Suppressor macrophage (primary cell): Measurements from ENCODE around the gene AGO4.
"Not testable (repeated sequence)": the region's sequence is repeated elsewhere in the genome, so short reads cannot be mapped to it uniquely, and the experiment has no call there.

Source experiments
- DNase-seq, 4 experiments: peaks; one replicate each; pipeline ENCODE4 v3.0.0-alpha.2; 2020 to 2022

AGO4 gene

DNA sequence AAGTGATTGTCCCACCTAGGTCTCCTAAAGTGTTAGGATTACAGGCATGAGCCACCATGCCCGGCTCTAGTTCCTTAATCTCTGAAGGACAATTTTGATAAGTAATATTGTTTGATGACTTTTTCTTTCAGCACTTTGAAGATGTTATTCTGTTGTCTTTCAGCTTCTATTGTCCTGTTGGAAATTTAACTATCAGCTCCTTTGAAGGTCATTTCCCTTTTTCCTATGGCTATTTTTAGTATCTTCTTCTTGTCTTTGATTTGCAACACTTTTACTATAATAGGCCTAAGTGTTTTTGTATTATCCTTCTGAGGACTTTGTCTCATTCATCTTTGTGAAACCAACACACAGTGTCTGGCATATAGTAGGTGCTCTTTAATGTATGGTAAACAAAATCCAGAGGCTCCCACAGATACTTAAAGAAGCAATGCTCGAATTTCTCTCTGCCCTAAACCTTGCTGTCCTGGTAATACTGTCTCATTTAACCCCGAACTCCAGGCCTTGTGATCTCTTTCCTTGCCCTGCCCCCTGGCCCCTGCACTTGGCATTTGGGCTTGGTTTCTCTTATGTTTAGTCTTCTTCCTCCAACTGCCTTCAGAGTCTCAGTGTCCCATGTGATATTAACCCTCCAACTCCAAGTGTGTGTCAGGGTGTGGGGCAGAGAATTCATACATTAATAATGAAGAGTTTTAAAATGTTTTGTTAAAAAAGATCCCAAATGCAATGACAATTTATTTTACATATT lies 56.2 kb downstream of the AGO4 start:
- DNase-seq: peak; percentile 63 to 83 (median 78)

DNA sequence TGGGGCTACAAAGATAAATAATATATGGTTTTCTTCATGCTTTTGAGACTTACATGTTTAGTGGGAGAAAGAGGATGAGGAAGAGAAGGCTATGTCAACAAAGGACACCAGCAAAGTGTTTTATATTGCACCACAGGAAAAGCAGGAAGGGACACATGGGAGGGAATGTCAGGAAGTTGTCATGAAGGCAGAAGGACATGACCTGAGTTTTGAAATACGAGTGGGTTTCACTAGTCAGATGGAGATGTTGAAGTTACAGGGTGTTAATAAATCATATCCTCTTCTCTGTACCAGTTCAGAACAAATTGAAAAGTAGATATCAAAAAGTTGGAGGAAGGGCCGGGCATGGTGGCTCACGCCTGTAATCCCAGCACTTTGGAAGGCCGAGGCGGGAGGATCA lies 57.0 kb downstream of the AGO4 start:
- DNase-seq: peak; percentile 62 to 89 (median 80)

DNA sequence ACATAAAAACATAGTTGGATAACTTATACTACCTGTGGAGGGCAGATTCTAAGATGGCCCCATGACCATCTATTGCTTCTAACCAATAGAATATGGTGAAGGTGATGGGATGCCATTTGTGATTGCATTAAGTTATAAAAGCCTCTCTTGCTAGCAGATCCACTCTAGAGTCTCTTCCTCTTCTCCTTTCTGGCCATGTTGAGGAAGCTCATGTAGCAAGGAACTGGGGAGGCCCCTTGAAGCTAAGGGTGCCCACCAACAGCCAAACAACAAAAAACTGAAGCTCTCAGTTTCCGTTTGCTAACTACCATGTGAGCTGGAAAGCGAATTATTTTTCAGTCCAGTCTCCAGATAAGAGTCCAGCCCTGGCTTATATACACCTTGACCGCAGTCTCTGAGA lies 59.2 kb downstream of the AGO4 start:
- DNase-seq: peak; percentile 52 to 81 (median 78)

DNA sequence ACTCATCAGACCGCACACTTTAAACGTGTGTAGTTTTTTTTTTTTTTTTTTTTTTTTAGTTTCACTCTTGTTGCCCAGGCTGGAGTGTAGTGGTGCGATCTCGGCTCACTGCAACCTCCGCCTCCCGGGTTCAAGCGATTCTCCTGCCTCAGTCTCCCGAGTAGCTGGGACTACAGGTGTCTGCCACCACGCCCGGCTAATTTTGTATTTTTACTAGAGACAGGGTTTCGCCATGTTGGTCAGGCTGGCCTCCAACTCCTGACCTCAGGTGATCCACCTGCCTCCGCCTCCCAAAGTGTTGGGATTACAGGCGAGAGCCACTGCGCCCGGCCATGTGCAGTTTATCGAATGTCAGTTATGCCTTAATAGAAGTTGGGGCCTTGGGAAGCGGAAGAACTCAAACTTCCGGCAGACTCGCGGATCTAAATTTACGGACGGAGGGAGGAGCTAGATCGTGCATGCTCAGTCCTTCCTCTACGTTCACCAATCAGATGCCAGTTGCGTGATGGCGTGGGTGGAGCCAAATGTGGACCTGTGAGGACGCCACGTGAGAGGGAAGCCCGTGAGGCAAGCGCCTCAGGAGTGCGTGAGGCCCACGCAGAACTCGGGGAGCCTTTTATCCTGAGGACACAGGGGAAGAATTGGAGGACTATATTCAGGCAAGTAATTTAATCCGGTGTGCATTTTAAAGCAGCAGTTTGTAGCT lies 61.6 kb downstream of the AGO4 start:
- DNase-seq: not testable (repeated sequence)

DNA sequence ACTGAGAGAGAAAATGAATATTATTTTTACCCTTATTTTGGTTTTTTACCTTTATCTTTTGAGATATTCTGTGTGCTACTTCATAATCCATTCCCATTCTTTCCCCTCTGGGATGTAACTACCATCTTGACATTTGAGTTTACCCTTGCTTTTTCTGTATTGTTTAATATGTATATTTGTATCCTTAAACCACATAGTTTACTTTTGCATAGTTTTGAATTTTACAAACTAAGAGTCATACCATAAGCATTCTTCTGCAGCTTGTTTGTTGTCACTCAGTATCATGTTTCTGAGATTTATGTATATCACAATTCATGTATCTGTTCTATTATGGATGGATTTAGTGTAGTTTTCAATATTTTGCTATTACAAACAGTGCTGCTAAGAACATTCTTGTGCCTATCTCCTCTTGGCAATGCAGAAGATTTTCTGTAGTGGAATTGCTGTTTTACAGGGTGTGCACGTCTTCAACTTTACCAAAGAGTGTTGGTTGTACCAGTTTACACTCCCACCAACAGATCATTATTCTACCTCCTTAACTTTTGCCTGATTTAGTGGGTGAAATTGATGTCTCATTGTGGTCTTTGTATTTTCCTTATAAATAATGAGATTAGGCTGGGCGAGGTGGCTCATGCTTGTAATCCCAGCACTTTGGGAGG lies 63.0 kb downstream of the AGO4 start:
- DNase-seq: no peak

DNA sequence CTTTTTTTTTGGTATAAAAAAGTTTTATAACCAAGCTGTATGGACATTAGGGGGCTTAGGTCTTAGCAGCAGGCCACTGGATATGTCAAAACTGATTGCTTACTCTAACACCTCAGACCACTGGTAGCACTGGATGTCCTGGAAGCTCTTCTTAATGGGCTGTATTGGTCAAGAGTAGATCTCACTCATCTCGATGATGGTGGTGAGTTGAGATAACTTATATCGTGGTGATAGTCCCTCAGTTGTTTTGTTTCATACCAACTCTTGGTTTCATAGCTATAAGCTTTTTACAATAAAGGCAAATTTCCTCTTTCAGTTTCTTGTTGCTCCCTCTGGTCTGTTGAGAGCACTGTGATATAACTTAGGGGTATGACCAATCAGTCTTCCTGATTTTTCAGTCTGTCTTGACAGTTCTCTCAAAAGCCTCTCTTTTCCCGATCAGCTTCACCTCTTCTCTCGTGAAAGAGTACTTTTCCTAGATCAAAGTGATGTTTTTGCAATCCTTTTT lies 65.5 kb downstream of the AGO4 start:
- DNase-seq: peak in 2 of 4 experiments; percentile 24 to 45

DNA sequence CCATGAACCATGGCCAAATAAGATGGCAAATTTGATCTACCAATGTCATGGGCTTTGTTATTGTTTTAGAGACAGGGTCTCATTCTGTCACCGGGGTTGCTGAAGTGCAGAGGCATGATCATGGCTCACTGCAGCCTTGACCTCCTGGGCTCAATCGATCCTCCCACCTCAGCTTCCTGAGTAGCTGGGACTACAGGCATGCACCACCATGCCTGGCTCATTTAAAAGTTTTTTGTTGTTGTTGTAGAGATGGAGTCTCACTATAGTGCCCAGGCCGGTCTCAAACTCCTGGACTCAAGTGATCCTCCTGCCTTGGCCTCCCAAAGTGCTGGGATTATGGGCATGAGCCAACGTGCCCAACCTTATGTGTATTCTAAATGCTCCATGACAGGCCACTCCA lies 66.3 kb downstream of the AGO4 start:
- not testable (repeated sequence) for DNase-seq

DNA sequence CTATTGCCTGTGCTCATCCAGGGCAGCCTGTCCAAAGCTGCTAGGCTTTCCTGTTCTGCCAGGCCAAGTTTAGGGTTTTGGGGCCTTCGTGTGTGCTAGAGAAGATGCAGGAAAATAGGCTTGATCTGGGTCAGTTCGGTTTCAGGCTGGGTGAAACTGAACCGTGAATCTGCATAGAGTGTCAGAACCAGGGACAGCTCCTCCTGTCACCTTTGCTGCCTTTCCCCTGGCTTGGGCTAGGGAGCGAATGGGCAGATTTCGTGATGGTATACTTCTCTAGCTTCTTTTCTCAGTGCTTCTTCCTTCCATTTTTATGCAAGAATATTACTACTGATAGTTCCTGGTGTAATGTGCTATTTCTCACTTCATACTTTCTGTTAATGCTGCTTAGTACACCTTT lies 69.2 kb downstream of the AGO4 start:
- no peak for DNase-seq

DNA sequence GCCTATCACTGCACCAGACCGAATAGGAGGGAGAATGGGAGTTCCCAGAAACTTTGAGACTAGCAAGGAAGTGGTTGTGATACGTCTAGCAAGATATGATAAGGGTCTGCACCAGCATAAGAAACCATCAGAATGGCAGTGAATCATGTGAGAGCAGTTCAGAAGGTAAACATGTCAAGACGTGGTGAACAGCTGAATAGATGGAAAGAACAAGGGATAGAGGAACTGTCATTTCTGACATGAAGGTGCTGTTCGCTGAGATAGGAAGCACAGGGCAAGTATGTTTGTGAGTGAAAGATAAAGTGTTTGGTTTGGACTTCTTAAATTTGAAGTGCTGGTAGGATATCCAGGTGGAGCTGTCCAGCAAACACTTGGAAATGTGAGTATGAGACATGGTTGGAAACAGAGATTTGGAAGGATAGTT lies 74.0 kb downstream of the AGO4 start:
- DNase-seq: no peak

DNA sequence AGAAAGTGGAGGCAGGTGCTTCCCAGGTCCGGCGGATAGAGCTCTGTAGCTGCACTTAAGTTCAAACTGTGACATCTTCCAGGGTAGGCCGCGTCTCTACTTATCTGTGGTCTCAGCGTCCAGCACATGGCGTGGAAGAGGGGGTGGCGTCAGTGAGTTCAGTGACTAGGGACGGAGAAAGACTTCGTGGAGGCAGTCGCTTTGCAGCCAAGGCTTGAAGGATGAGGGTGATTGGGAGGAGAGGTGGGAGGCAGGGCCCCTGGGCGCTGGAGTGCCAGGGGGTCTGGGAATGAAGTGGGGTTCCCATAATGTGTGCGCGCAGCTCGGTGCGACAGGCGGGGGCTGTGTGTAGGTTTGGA lies 74.7 kb downstream of the AGO4 start:
- DNase-seq: no peak

DNA sequence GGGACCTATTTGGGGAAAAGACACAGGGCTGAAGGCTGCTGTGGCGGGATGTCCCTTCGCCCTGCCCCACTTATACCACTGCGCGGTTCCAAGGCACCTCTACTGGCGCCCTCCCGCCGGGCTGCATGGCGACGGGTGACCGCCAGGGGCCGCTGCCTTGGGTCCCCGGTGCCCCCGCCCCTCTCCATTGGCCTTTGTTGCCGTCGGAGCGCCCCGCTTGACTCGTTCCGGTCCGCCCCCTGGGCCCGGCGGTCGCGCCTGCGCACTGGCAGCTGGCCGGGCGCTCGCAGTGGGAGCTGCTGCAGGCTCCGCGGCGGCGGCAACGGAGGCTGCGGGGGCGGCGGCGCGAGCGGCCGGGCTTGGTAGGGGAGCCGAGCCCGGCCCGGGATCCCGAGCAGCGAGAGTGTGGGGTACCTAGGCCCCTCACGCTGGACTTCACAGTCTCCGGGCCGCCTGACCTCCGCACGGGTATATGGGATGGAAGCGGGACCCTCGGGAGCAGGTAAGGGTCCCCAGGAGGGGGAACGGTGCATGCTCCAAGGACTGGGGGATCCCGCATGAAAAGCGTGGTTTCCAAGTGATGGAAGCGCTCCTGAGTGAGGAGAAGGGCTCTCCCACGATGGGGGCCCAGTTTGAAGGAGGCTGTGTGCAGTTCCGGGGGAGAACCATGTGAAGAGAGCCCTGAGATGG lies 75.3 kb downstream of the AGO4 start, which contains the start of gene AGO1:
Gene AGO1, plus strand, starts transcription at position 265 of the 690 bp plus-strand sequence. Its CDS starts 213 bp downstream, at position 478.
- DNase-seq: peak; percentile 97 to 98 (median 98)

DNA sequence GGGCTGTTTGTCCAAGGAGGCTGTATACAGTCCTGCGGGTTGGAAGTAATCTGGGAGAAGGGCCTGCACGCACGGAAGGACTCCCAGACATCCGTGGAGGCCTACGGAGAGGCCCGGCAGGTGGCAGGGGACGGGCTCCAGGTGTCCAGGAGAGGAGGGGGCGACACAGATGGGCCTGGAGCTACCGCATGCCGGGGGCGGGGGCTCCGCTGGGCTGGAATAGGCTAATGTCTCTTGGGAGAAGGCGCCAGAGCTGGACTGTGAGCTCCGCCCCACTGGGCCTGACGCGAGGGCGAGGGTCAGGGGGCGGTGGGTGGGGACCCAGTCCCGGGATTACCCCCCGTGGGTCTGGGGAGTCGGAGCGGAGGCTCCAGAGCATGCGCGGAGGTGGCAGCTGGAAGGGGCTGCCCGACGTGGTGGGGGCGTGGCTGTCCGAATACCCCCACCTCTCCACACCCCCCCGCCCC lies 75.9 kb downstream of the AGO4 start:
- DNase-seq: peak; percentile 50 to 73 (median 54)

DNA sequence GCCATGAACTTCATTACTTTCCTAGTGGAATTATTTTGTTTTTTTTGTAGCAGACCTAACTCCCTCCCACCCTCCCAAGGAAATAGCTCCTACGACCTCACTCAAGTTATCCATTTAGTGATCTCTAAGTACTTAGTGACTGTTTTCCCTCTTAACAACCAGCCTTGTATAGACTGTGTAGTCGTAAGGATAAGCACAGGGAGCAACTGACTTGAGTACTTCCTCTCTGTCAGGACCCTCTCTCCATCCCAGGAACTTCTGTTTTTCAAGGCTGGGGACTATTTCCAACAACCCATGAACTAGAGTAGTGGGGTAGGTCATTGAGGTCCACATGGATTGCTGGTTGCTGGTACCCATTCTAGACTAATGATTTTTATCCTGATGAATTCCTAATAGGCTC lies 77.1 kb downstream of the AGO4 start:
- peak in 3 of 4 experiments; percentile 28 to 46 (median 41) for DNase-seq

DNA sequence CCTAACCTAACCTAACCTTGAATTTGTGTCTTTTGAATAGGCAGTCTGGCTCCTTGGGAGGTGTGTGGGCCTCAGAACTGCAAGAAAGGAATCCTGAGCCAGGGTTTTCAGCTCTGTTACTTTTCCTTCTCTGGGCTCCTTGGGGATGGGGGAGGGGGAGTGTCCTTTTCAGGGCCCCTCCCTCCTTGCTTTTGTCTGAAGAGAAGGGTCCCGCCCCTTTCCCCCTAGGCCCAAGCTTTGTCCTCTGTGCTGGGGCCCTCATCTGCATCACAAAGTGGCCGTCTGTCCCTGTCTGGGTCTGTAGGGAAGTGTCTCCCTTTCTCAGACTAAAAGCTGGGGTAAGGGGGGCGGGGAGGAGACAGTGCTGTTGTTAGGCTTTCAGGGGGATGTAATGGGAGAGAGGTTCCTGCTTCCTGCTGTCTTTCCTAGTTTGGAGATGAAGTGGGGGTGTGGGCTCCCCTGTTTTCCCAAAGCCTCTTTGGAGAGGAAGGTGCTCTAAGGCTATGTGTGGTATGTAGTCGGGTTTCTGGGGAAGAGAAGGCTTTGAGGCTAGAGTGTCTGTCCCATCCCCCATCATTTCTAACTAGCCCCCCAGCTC lies 78.2 kb downstream of the AGO4 start:
- DNase-seq: peak in 1 of 4 experiments; percentile 16

DNA sequence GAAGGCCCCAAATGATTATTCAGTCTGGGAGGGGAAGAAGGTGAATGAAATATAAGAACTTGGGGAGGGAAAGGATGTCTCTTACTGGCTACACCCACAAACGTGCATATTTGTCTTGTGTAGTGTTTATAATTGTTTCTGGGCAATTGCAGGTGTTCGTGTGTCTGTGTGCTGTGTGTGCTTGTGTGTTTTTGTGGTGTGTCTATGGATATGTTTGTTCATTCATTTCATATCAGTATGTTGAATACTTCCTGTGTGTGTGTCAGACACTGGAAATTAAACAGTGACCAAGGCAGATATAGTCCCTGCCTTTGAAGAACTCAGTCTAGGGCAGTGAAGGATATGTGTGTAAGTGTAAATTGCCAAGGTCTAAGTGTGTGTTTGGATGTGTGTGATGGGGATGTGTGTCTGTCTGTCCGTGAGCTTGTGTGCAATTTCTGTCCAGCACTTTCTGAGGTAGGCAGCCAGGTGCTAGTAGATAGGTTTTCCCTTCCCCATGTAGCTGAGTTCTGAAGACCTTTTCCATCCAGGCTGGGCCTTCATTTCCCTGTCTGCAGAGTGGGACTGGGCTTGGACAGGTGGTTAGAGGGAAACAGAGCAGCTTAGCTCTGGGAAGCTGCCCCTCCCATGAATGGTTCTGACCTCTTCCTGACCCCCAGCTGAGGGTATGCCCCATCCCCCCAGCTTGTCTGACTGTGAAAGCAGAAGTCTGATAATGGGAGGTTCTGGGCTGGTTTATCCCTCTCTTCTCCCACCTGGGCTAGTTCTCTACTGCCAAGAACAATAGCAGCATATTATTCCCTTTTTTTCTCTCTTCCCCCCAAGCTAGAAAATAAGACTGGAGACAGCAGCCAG lies 79.0 kb downstream of the AGO4 start:
- peak in 2 of 4 experiments; percentile 29 to 41 for DNase-seq

DNA sequence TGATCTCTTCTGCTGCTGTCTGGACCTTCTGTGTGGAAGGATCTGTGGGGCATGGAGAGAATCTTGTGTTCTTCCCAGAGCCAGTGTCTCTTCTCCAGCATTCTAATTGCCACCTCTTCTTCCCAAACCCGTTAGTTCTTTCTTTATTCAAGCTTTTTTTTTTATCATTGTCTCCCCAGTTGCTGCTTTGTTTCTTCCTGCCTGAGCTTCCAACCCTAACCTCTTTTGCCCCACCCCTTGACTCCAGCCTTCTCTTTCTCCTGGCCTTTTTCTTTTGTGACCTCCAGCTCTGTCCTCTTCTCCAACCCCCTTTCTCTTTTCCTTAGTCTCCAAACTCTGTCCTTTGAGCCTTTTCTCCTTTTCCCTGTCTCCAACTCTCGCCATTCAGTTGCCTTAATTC lies 79.7 kb downstream of the AGO4 start:
- no peak for DNase-seq

DNA sequence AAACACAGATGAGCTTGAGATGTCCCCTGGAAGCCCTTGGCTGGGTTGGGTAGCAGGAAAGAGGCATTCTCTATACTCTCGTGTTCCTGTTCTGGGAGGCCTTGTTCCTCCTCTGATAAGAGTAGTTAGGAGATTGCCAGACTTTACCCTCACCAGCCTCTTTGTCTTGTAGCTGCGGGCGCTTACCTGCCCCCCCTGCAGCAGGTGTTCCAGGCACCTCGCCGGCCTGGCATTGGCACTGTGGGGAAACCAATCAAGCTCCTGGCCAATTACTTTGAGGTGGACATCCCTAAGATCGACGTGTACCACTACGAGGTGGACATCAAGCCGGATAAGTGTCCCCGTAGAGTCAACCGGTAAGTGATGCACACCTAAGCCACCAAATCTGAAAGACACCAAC lies 80.4 kb downstream of the AGO4 start:
- DNase-seq: no peak

DNA sequence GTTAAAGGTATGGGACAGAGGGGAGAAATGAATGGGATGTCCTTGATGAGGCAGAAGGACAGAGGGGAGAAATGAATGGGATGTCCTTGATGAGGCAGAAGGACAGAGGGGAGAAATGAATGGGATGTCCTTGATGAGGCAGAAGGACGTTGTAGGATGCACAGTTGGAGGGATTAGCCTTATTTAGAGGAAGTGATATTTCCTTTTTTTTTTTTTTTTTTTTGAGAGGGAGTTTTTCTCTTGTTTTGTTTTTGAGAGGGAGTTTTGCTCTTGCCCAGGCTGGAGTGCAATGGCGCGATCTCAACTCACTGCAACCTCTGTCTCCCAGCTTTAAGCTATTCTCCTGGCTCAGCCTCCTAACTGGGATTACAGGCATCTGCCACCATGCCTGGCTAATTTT lies 81.2 kb downstream of the AGO4 start:
- peak in 3 of 4 experiments; percentile 17 to 63 (median 55) for DNase-seq

DNA sequence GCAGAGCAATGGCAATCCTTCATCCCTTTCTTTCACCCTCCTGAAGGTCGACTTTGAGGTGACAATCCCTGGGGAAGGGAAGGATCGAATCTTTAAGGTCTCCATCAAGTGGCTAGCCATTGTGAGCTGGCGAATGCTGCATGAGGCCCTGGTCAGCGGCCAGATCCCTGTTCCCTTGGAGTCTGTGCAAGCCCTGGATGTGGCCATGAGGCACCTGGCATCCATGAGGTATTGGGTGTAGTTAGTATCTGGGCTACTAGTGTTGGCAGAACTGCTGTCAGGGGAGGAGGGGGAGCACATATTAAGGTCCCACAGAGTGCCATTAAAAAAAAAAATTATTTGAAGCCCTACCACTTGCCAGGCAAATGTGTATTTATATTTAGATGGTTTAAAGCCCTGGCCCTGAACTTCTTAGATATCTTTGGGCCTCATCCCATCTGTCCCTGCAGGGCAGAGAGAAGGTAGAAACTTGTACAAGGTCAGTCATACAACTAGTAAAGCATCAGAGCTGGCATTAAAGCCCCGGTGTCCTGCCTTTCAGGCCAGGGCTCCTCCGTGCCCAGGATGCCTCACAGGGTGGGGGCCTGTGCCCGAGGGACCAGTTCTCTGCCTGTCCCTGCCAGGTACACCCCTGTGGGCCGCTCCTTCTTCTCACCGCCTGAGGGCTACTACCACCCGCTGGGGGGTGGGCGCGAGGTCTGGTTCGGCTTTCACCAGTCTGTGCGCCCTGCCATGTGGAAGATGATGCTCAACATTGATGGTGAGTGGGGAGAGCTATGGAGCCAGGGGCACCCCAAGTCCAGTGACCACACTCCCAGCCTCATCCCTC lies 85.4 kb downstream of the AGO4 start:
- DNase-seq: no peak

DNA sequence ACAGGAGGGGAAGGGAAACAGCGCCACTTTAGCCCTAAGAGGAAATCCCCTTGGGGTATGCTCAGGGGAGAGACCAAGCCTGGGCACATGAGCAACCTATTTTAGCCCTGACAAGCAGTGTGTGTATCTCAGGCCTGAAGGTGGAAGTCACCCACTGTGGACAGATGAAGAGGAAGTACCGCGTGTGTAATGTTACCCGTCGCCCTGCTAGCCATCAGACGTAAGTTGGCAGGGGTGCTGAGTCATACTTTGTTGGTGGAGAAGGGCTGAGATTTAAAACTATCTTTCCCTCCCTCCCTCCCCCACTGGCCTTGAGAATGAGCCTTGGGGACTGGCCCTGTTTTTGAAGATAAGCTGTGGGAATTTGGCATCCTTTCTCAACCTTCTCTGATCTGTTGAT lies 86.4 kb downstream of the AGO4 start:
- peak; percentile 88 to 96 (median 91) for DNase-seq
